Esophagus (tissue), 2 donors: ENCODE measurements around the gene ADD2. TPM values are rescaled to one million over a fixed set of nuclear protein-coding genes. Genes with fewer than 3 reads are reported as not detected.
"Not testable (repeated sequence)": the region's sequence is repeated elsewhere in the genome, so short reads cannot be mapped to it uniquely, and the experiment has no call there.

Source experiments
- H3K27ac ChIP-seq, 2 donors: one replicate each; pipeline ENCODE4 v1.5.1; 2013; ENCODE audit warnings: low read depth in 2 of 2, mild to moderate bottlenecking in 2 of 2, inconsistent platforms in 1 of 2, low read length in 1 of 2, moderate library complexity in 1 of 2
- H3K27me3 ChIP-seq, 2 donors: one replicate each; pipeline ENCODE4 v1.6.1; 2013; ENCODE audit warnings: low read length in 2 of 2, control low read depth in 1 of 2, mild to moderate bottlenecking in 1 of 2; ENCODE audit not compliant: insufficient read depth in 2 of 2, control insufficient read depth in 1 of 2
- H3K36me3 ChIP-seq, 2 donors: one replicate each; pipeline ENCODE4 v1.6.1; 2013; ENCODE audit warnings: low read length in 1 of 2; ENCODE audit not compliant: control insufficient read depth in 2 of 2, insufficient read depth in 2 of 2
- H3K4me1 ChIP-seq, 2 donors: one replicate each; pipeline ENCODE4 v1.6.1; 2013; ENCODE audit warnings: low read length in 1 of 2; ENCODE audit not compliant: control insufficient read depth in 2 of 2, insufficient read depth in 2 of 2
- H3K4me3 ChIP-seq, 2 donors: one replicate each; pipeline ENCODE4 v1.5.1; 2013; ENCODE audit warnings: low read length in 2 of 2, mild to moderate bottlenecking in 2 of 2, low read depth in 1 of 2, moderate library complexity in 1 of 2
- H3K9me3 ChIP-seq, 2 donors: one replicate each; pipeline ENCODE4 v1.6.1; 2013; ENCODE audit warnings: mild to moderate bottlenecking in 2 of 2, low read depth in 1 of 2, low read length in 1 of 2, moderate library complexity in 1 of 2; ENCODE audit not compliant: control insufficient read depth in 2 of 2, insufficient read depth in 1 of 2
- WGBS, 2 donors: extraction: QIAGEN DNeasy Blood & Tissue Kit; methylation state at CpG; one replicate each; pipeline ENCODE4 v1.1.7; 2013; 5-methylcytosine and 5-hydroxymethylcytosine counted together
- polyA plus RNA-seq, 2 donors: library from polyadenylated mRNA; stranded (reverse); fragments of 200-250 nt; gene quantifications; one replicate each; pipeline ENCODE4 v1.2.3, GENCODE V29; 2013
- donor health status: healthy with polysubstance abuse.
- donor health status: Bipolar disorder and iron deficiency.

The ADD2 gene
- polyA plus RNA-seq, 2 donors = 0.09 to 0.12 TPM

- H3K27ac ChIP-seq = no peak overlapping the region
- no peak overlapping the region for H3K4me3 ChIP-seq
- H3K4me1 ChIP-seq = no peaks in the 10 kb centered on the region
- no peaks in the 10 kb centered on the region for H3K9me3 ChIP-seq
- WGBS, 2 donors = 63 to 75% methylated on average over 10 of the region's 10 CpGs
- no peaks in the 10 kb centered on the region for H3K36me3 ChIP-seq
- no peaks in the 10 kb centered on the region for H3K27me3 ChIP-seq
Measured at GRCh38 chr2:70801607-70802263, 33.7 kb upstream of the ADD2 start.

GRCh38 chr2:70799706-70800105, 31.7 kb upstream of the ADD2 start:
- Histone ChIP-seq H3K4me1 (no peaks in the 10 kb centered on the region), H3K9me3 (no peaks in the 10 kb centered on the region), H3K36me3 (no peaks in the 10 kb centered on the region), H3K27ac (no peak overlapping the region), H3K27me3 (no peaks in the 10 kb centered on the region), H3K4me3 (no peak overlapping the region)
- 83 to 90% methylated on average over 2 of the region's 2 CpGs for WGBS, 2 donors

- not testable (repeated sequence) for H3K4me1 ChIP-seq, H3K27ac ChIP-seq, H3K27me3 ChIP-seq
Measured at GRCh38 chr2:70797996-70798395, 30.0 kb upstream of the ADD2 start.

GRCh38 chr2:70797506-70797905, 29.5 kb upstream of the ADD2 start:
- Histone ChIP-seq H3K27ac (no peak overlapping the region), H3K36me3 (no peaks in the 10 kb centered on the region), H3K4me3 (no peak overlapping the region), H3K4me1 (no peaks in the 10 kb centered on the region), H3K27me3 (peaks cover 2 to 4% of the 10 kb centered on the region in 2 donors), H3K9me3 (peaks cover 0 to 3% of the 10 kb centered on the region in 2 donors)
- WGBS, 2 donors = 45 to 53% methylated on average over 2 of the region's 2 CpGs

More at GRCh38 chr2:70797996-70798395, 30.0 kb upstream of the ADD2 start:
- 74 to 90% methylated on average over 3 of the region's 3 CpGs for WGBS, 2 donors
- not testable (repeated sequence) for H3K36me3 ChIP-seq, H3K9me3 ChIP-seq, H3K4me3 ChIP-seq

- Histone ChIP-seq H3K27ac (no peak overlapping the region), H3K4me1 (no peaks in the 10 kb centered on the region), H3K9me3 (peaks cover 0 to 3% of the 10 kb centered on the region in 2 donors), H3K36me3 (no peaks in the 10 kb centered on the region), H3K4me3 (no peak overlapping the region), H3K27me3 (peaks cover 4 to 7% of the 10 kb centered on the region in 2 donors)
- WGBS, 2 donors = 67 to 85% methylated on average over 1 of the region's 1 CpG
Measured at GRCh38 chr2:70796262-70796661, 28.3 kb upstream of the ADD2 start.

GRCh38 chr2:70795164-70795995, 27.4 kb upstream of the ADD2 start:
- no peak overlapping the region for H3K4me3 ChIP-seq
- WGBS, 2 donors = 73 to 77% methylated on average over 4 of the region's 4 CpGs
- H3K27me3 ChIP-seq = peaks cover 7 to 11% of the 10 kb centered on the region in 2 donors
- H3K9me3 ChIP-seq = peaks cover 0 to 3% of the 10 kb centered on the region in 2 donors
- no peak overlapping the region for H3K27ac ChIP-seq
- no peaks in the 10 kb centered on the region for H3K36me3 ChIP-seq
- no peaks in the 10 kb centered on the region for H3K4me1 ChIP-seq

- peaks cover 0 to 3% of the 10 kb centered on the region in 2 donors for H3K9me3 ChIP-seq
- no peaks in the 10 kb centered on the region for H3K36me3 ChIP-seq
- H3K27me3 ChIP-seq = peaks cover 7 to 16% of the 10 kb centered on the region in 2 donors
- peaks cover 0 to 9% of the 10 kb centered on the region in 2 donors for H3K4me1 ChIP-seq
- no peak overlapping the region for H3K27ac ChIP-seq
- H3K4me3 ChIP-seq = no peak overlapping the region
- 76 to 80% methylated on average over 2 of the region's 2 CpGs for WGBS, 2 donors
Measured at GRCh38 chr2:70793450-70793849, 25.4 kb upstream of the ADD2 start.

- 5 to 6% methylated on average over 42 to 69 of the region's 69 CpGs for WGBS, 2 donors
- Histone ChIP-seq H3K27ac (no peak within 1 kb of the TSS), H3K9me3 (peaks cover 0 to 3% of the 10 kb centered on the region in 2 donors), H3K36me3 (no peaks in the 10 kb centered on the region), H3K4me1 (peaks cover 0 to 9% of the 10 kb centered on the region in 2 donors), H3K4me3 (peak within 1 kb of the TSS in 1 of 2 donors; percentile 17), H3K27me3 (peaks cover 11 to 18% of the 10 kb centered on the region in 2 donors)
Measured at GRCh38 chr2:70790136-70790828, 22.3 kb upstream of the ADD2 start, which contains the start of gene FIGLA. TSS of gene FIGLA (minus strand) at chr2:70790643. CDS start at chr2:70790638, 5 bp downstream.

- Histone ChIP-seq H3K27me3 (peaks cover 11 to 18% of the 10 kb centered on the region in 2 donors), H3K9me3 (peaks cover 0 to 3% of the 10 kb centered on the region in 2 donors), H3K27ac (no peak overlapping the region), H3K4me3 (peak overlapping the region in 1 of 2 donors; percentile 17), H3K4me1 (peaks cover 0 to 9% of the 10 kb centered on the region in 2 donors), H3K36me3 (no peaks in the 10 kb centered on the region)
- WGBS, 2 donors = 5 to 6% methylated on average over 33 of the region's 33 CpGs
Measured at GRCh38 chr2:70789304-70790135, 21.5 kb upstream of the ADD2 start.
